Measurements from ENCODE around the gene CRLF3. TPM values are rescaled to one million over a fixed set of nuclear protein-coding genes. Genes with fewer than 3 reads are reported as not detected.

Gene CRLF3
- total RNA-seq, 1 experiment from 2014 or later, result 15.0 TPM

Other genes starting within 250 kb of the CRLF3 start
- gene ATAD5, start 7.3 kb upstream of the CRLF3 start, total RNA-seq (2022), result 2.8 and 3.6 TPM in 2 replicates
- gene TEFM, start 81.5 kb upstream of the CRLF3 start, total RNA-seq (2022), result 10.7 and 13.8 TPM in 2 replicates
- gene ADAP2, start 97.3 kb upstream of the CRLF3 start, total RNA-seq (2022), result 1.3 and 2.2 TPM in 2 replicates
- gene RNF135, start 146.3 kb upstream of the CRLF3 start, total RNA-seq (2022), result 20.1 and 31.0 TPM in 2 replicates

Data from MCF 10A (cell line).